ENCODE measurements around the gene ATP13A2. TPM values are rescaled to one million over a fixed set of nuclear protein-coding genes. Genes with fewer than 3 reads are reported as not detected.
A peak's percentile ranks its signal among the peaks of the same experiment; 100 is the strongest.

Gene ATP13A2
- polyA plus RNA-seq, 3 donors = 17.6 to 37.8 (median 19.5) TPM

- H3K4me1 Mint-ChIP-seq = peaks cover 18% of the 10 kb centered on the region
- H3K27ac Mint-ChIP-seq = peak overlapping the region; percentile 95 to 99 (median 98)
- peaks cover 56% of the 10 kb centered on the region for H3K79me2 ChIP-seq (ENCODE audit: insufficient read depth, low read length)
- H3K4me2 ChIP-seq (replicated peaks; ENCODE audit: extremely low read depth, low read length, poor library complexity, severe bottlenecking) = peak overlapping the region; percentile 91
- H4K20me1 ChIP-seq (ENCODE audit: insufficient read depth, low read length) = peaks cover 32% of the 10 kb centered on the region
- TF ChIP-seq CTCF (IDR thresholded peaks at IDR 0.05) = no peak
- peaks cover 0 to 2% (median 0%) of the 10 kb centered on the region in 3 donors for H3K27me3 Mint-ChIP-seq (ENCODE audit: low read depth in 3 of 3)
- peak overlapping the region; percentile 95 to 97 for H3K4me3 Mint-ChIP-seq
- H3K4me1 ChIP-seq (ENCODE audit: control insufficient read depth in 1 of 2, insufficient read depth in 2 of 2, low read length in 2 of 2) = peaks cover 14 to 23% of the 10 kb centered on the region in 2 donors
- peaks cover 21 to 29% of the 10 kb centered on the region in 2 donors for H3K36me3 ChIP-seq (replicated peaks in 1 of 2; ENCODE audit: control insufficient read depth in 1 of 2, insufficient read depth in 2 of 2, low read length in 2 of 2)
- 0% methylated on average over 1 of the region's 12 CpGs for WGBS (ENCODE audit: insufficient coverage)
- peak overlapping the region; percentile 69 to 94 (median 80) for H3K4me3 ChIP-seq (replicated peaks in 1 of 3; ENCODE audit: low read depth in 2 of 3, low read length in 3 of 3)
- H3K9me3 Mint-ChIP-seq = no peaks in the 10 kb centered on the region
- H3K27ac ChIP-seq (ENCODE audit: low read depth in 1 of 2, low read length in 2 of 2) = peak overlapping the region; percentile 79 to 93
- intact Hi-C loops (cut with micrococcal nuclease) = no loop called here
- H2AFZ ChIP-seq (ENCODE audit: insufficient read depth, low read depth, low read length, poor library complexity, severe bottlenecking) = peak overlapping the region; percentile 74
- peaks cover 16 to 29% of the 10 kb centered on the region in 2 donors for H3K36me3 Mint-ChIP-seq
- DNase-seq = no peak
- H3K9ac ChIP-seq (ENCODE audit: insufficient read depth, low read length, poor library complexity, severe bottlenecking) = peak overlapping the region; percentile 69
- no peaks in the 10 kb centered on the region for H3K9me3 ChIP-seq (replicated peaks in 1 of 2; ENCODE audit: control insufficient read depth in 1 of 2, insufficient read depth in 1 of 2, low read length in 2 of 2)
- no peaks in the 10 kb centered on the region for H3K27me3 ChIP-seq (ENCODE audit: control insufficient read depth in 2 of 2, insufficient read depth in 2 of 2, low read length in 2 of 2)
These were observed 41.5 kb upstream of the ATP13A2 start for GRCh38 chr1:17053086-17053684.

- no peaks in the 10 kb centered on the region for H3K27me3 ChIP-seq (ENCODE audit: control insufficient read depth in 2 of 2, insufficient read depth in 2 of 2, low read length in 2 of 2)
- peaks cover 0 to 2% (median 0%) of the 10 kb centered on the region in 3 donors for H3K27me3 Mint-ChIP-seq (ENCODE audit: low read depth in 3 of 3)
- H3K4me2 ChIP-seq (replicated peaks; ENCODE audit: extremely low read depth, low read length, poor library complexity, severe bottlenecking) = peak overlapping the region; percentile 91
- H3K9ac ChIP-seq (ENCODE audit: insufficient read depth, low read length, poor library complexity, severe bottlenecking) = no peak overlapping the region
- TF ChIP-seq CTCF (IDR thresholded peaks at IDR 0.05) = no peak
- no peaks in the 10 kb centered on the region for H3K9me3 Mint-ChIP-seq
- peaks cover 37% of the 10 kb centered on the region for H4K20me1 ChIP-seq (ENCODE audit: insufficient read depth, low read length)
- H3K36me3 Mint-ChIP-seq = peaks cover 16 to 29% of the 10 kb centered on the region in 2 donors
- H3K9me3 ChIP-seq (replicated peaks in 1 of 2; ENCODE audit: control insufficient read depth in 1 of 2, insufficient read depth in 1 of 2, low read length in 2 of 2) = no peaks in the 10 kb centered on the region
- peak overlapping the region in 5 of 7 donors; percentile 73 to 98 (median 84) for H3K27ac Mint-ChIP-seq
- H3K27ac ChIP-seq (ENCODE audit: low read depth in 1 of 2, low read length in 2 of 2) = peak overlapping the region in 1 of 2 donors; percentile 93
- no peak for DNase-seq
- H3K4me3 ChIP-seq (replicated peaks in 1 of 3; ENCODE audit: low read depth in 2 of 3, low read length in 3 of 3) = peak overlapping the region in 1 of 3 experiments; percentile 94
- peaks cover 21 to 29% of the 10 kb centered on the region in 2 donors for H3K36me3 ChIP-seq (replicated peaks in 1 of 2; ENCODE audit: control insufficient read depth in 1 of 2, insufficient read depth in 2 of 2, low read length in 2 of 2)
- H3K4me1 ChIP-seq (ENCODE audit: control insufficient read depth in 1 of 2, insufficient read depth in 2 of 2, low read length in 2 of 2) = peaks cover 14 to 27% of the 10 kb centered on the region in 2 donors
- intact Hi-C loops (cut with micrococcal nuclease) = no loop called here
- no peak overlapping the region for H3K4me3 Mint-ChIP-seq
- peaks cover 22% of the 10 kb centered on the region for H3K4me1 Mint-ChIP-seq
- H2AFZ ChIP-seq (ENCODE audit: insufficient read depth, low read depth, low read length, poor library complexity, severe bottlenecking) = no peak overlapping the region
- peaks cover 62% of the 10 kb centered on the region for H3K79me2 ChIP-seq (ENCODE audit: insufficient read depth, low read length)
These were observed 40.9 kb upstream of the ATP13A2 start for GRCh38 chr1:17052641-17053040.
